T47D (cell line): ENCODE data around the gene SEC31B.

ENCODE experiments used
- DNase-seq, 2 experiments: peaks; one replicate each; pipeline versions ENCODE4 v3.0.0 to v3.0.0-alpha.2; 2011 to 2012; ENCODE audit warnings: low read depth in 1 of 2, low spot score in 1 of 2
- JUND ChIP-seq: IDR thresholded peaks from 2 replicates; pipeline ENCODE4 v1.6.1; 2012; ENCODE audit warnings: low read depth
- in situ Hi-C: cut with HindIII; loops from 2 replicates; pipeline ENCODE4 v1.10.0; 2016; ENCODE audit warnings: low sequenced_read_pairs, low pct_unique_long_range_greater_than_20kb

The SEC31B gene

GRCh38 chr10:100506596-100507356 is 12.9 kb downstream of the SEC31B start:
- TF ChIP-seq JUND, result no peak
- no peak for DNase-seq
- in situ Hi-C loops, result no loop called here

- TF ChIP-seq JUND, result no peak
- DNase-seq, result no peak
- in situ Hi-C loops, result no loop called here
These were observed 14.5 kb downstream of the SEC31B start for GRCh38 chr10:100505164-100505563.

- DNase-seq, result no peak
These were observed 15.6 kb downstream of the SEC31B start for GRCh38 chr10:100504096-100504495.

GRCh38 chr10:100502926-100503494 is 16.7 kb downstream of the SEC31B start:
- no peak for DNase-seq
- in situ Hi-C loops, result no loop called here
- no peak for TF ChIP-seq JUND

More at GRCh38 chr10:100504096-100504495, 15.6 kb downstream of the SEC31B start:
- in situ Hi-C loops, result no loop called here
- no peak for TF ChIP-seq JUND

- in situ Hi-C loops, result no loop called here
- no peak for TF ChIP-seq JUND
These were observed 18.2 kb downstream of the SEC31B start for GRCh38 chr10:100501423-100501822.

GRCh38 chr10:100498059-100498458 is 21.6 kb downstream of the SEC31B start:
- no peak for TF ChIP-seq JUND
- in situ Hi-C loops, result no loop called here
- no peak for DNase-seq

More at GRCh38 chr10:100501423-100501822, 18.2 kb downstream of the SEC31B start:
- no peak for DNase-seq

- in situ Hi-C loops, result no loop called here
These were observed 23.1 kb downstream of the SEC31B start for GRCh38 chr10:100496567-100496966.

GRCh38 chr10:100490531-100490930 is 29.1 kb downstream of the SEC31B start:
- in situ Hi-C loops, result no loop called here
- no peak for DNase-seq
- no peak for TF ChIP-seq JUND

More at GRCh38 chr10:100496567-100496966, 23.1 kb downstream of the SEC31B start:
- no peak for TF ChIP-seq JUND
- DNase-seq, result no peak

GRCh38 chr10:100489396-100489795 is 30.3 kb downstream of the SEC31B start:
- TF ChIP-seq JUND, result no peak
- in situ Hi-C loops, result no loop called here

GRCh38 chr10:100487529-100487928 is 32.1 kb downstream of the SEC31B start:
- DNase-seq, result no peak
- in situ Hi-C loops, result no loop called here
- no peak for TF ChIP-seq JUND

More at GRCh38 chr10:100489396-100489795, 30.3 kb downstream of the SEC31B start:
- DNase-seq, result no peak

- no peak for DNase-seq
- no peak for TF ChIP-seq JUND
- in situ Hi-C loops, result no loop called here
These were observed 33.7 kb downstream of the SEC31B start for GRCh38 chr10:100485801-100486495.

GRCh38 chr10:100485366-100485765 is 34.3 kb downstream of the SEC31B start:
- no peak for DNase-seq

More at GRCh38 chr10:100485366-100485765, 34.3 kb downstream of the SEC31B start:
- in situ Hi-C loops, result no loop called here
- TF ChIP-seq JUND, result no peak
